Esophagus squamous epithelium (tissue), 5 donors: ENCODE measurements around the gene ITPK1. TPM values are rescaled to one million over a fixed set of nuclear protein-coding genes. Genes with fewer than 3 reads are reported as not detected.

ENCODE experiments used
- DNase-seq: peaks from one replicate; lab custom pipeline; 2025; lab: John Stamatoyannopoulos, UW
- H3K27ac ChIP-seq, 4 donors: fragments of 200-600 bp; sonication (generic); one replicate each; pipeline ENCODE4 v1.5.1; 2016 to 2019; ENCODE audit warnings: mild to moderate bottlenecking in 1 of 4
- H3K27me3 ChIP-seq, 4 donors: fragments of 200-600 bp; sonication (generic); 1 replicate in 3 of 4; 2 replicates in 1 of 4; pipeline versions ENCODE4 v1.5.1 to v1.6.0; 2017 to 2021; ENCODE audit warnings: antibody characterized with exemption in 1 of 4
- H3K36me3 ChIP-seq, 3 donors: fragments of 200-600 bp; sonication (generic); one replicate each; pipeline ENCODE4 v1.5.1; 2016 to 2019
- H3K4me1 ChIP-seq, 3 donors: fragments of 200-600 bp; sonication (generic); one replicate each; pipeline ENCODE4 v1.5.1; 2017 to 2019
- H3K4me3 ChIP-seq, 4 donors: fragments of 200-600 bp; sonication (generic); 1 replicate in 3 of 4; 2 replicates in 1 of 4; pipeline ENCODE4 v1.5.1; 2016 to 2019; ENCODE audit warnings: mild to moderate bottlenecking in 2 of 4, moderate library complexity in 1 of 4
- H3K9me3 ChIP-seq, 3 donors: fragments of 200-600 bp; sonication (generic); one replicate each; pipeline ENCODE4 v1.5.1; 2016 to 2019
- CTCF ChIP-seq, 6 experiments: fragments of 450-650 bp in 4 of 6; fragments of 200-600 bp in 2 of 6; sonication (generic) in 2 of 6; IDR thresholded peaks; one replicate each; pipeline ENCODE4 v1.5.1; 2016 to 2019; ENCODE audit warnings: antibody characterized with exemption in 6 of 6, mild to moderate bottlenecking in 4 of 6, moderate library complexity in 4 of 6
- POLR2A ChIP-seq, 4 donors: fragments of 450-650 bp; IDR thresholded peaks; one replicate each; pipeline ENCODE4 v1.6.1; 2017; ENCODE audit warnings: antibody characterized with exemption in 4 of 4, mild to moderate bottlenecking in 4 of 4, moderate library complexity in 3 of 4
- WGBS, 2 donors: methylation state at CpG; one replicate each; pipeline ENCODE4 v1.1.5; 2018; 5-methylcytosine and 5-hydroxymethylcytosine counted together
- intact Hi-C: fragments of 100-400 bp; cut with DNase I; formaldehyde crosslinking; loops from one replicate; pipeline ENCODE4 v1.15.0; 2022
- total RNA-seq, 4 donors: library from RNA; depleted of rRNA; stranded (reverse); fragments of >200 nt; gene quantifications; one replicate each; pipeline ENCODE4 v1.1.0, GENCODE V29; 2016
- donor health status: DM: yes; HTN: yes; CAD: no.

ITPK1 gene
- total RNA-seq, 4 donors from 2014 or later: 14.2 to 34.5 (median 25.8) TPM

GRCh38 chr14:92933481-92933880 lies 182.2 kb downstream of the ITPK1 start:
- 78 to 90% methylated on average over 2 to 6 of the region's 8 CpGs for WGBS, 2 donors
- Histone ChIP-seq H3K27me3 (no peaks in the 10 kb centered on the region), H3K9me3 (no peaks in the 10 kb centered on the region), H3K4me3 (no peak overlapping the region), H3K4me1 (peaks cover 0 to 10% (median 0%) of the 10 kb centered on the region in 3 donors), H3K36me3 (peaks cover 0 to 22% (median 0%) of the 10 kb centered on the region in 3 donors), H3K27ac (no peak overlapping the region)
- DNase-seq: no peak
- no peak for TF ChIP-seq CTCF (IDR thresholded peaks at IDR 0.05)
- no peak for TF ChIP-seq POLR2A (IDR thresholded peaks at IDR 0.05)
- intact Hi-C loops: no loop called here

GRCh38 chr14:92932448-92933395 lies 183.0 kb downstream of the ITPK1 start:
- TF ChIP-seq POLR2A (IDR thresholded peaks at IDR 0.05): no peak
- TF ChIP-seq CTCF (IDR thresholded peaks at IDR 0.05): no peak
- no peak for DNase-seq
- no peak overlapping the region for H3K4me3 ChIP-seq
- intact Hi-C loops: no loop called here
- 84 to 87% methylated on average over 12 to 15 of the region's 35 CpGs for WGBS, 2 donors
- no peaks in the 10 kb centered on the region for H3K27me3 ChIP-seq
- peaks cover 0 to 21% (median 0%) of the 10 kb centered on the region in 3 donors for H3K36me3 ChIP-seq
- H3K4me1 ChIP-seq: peaks cover 0 to 5% (median 0%) of the 10 kb centered on the region in 3 donors
- H3K9me3 ChIP-seq: no peaks in the 10 kb centered on the region
- no peak overlapping the region for H3K27ac ChIP-seq

GRCh38 chr14:92931681-92932447 lies 183.9 kb downstream of the ITPK1 start:
- Histone ChIP-seq H3K27ac (no peak overlapping the region), H3K36me3 (peaks cover 0 to 15% (median 0%) of the 10 kb centered on the region in 3 donors), H3K9me3 (no peaks in the 10 kb centered on the region), H3K27me3 (no peaks in the 10 kb centered on the region), H3K4me3 (no peak overlapping the region), H3K4me1 (no peaks in the 10 kb centered on the region)
- DNase-seq: no peak
- TF ChIP-seq CTCF (IDR thresholded peaks at IDR 0.05): no peak
- 86 to 95% methylated on average over 6 to 10 of the region's 18 CpGs for WGBS, 2 donors
- intact Hi-C loops: no loop called here

GRCh38 chr14:92930737-92931602 lies 184.8 kb downstream of the ITPK1 start:
- no peak for TF ChIP-seq CTCF (IDR thresholded peaks at IDR 0.05)
- no peak for TF ChIP-seq POLR2A (IDR thresholded peaks at IDR 0.05)
- no peak overlapping the region for H3K27ac ChIP-seq
- intact Hi-C loops: no loop called here
- 28 to 47% methylated on average over 7 to 8 of the region's 8 CpGs for WGBS, 2 donors
- H3K4me1 ChIP-seq: no peaks in the 10 kb centered on the region
- H3K36me3 ChIP-seq: peaks cover 0 to 6% (median 0%) of the 10 kb centered on the region in 3 donors
- no peak overlapping the region for H3K4me3 ChIP-seq
- no peaks in the 10 kb centered on the region for H3K9me3 ChIP-seq
- DNase-seq: no peak
- H3K27me3 ChIP-seq: peaks cover 0 to 7% (median 0%) of the 10 kb centered on the region in 4 donors
